Esophagus muscularis mucosa (tissue), 3 donors: Measurements from ENCODE around the gene CELF4.

ENCODE experiments used
- POLR2A ChIP-seq: fragments of 450-650 bp; IDR thresholded peaks from one replicate; pipeline ENCODE4 v1.6.1; 2017; ENCODE audit warnings: antibody characterized with exemption, moderate library complexity, mild to moderate bottlenecking, low read depth
- POLR2AphosphoS5 ChIP-seq, 2 donors: sonication (generic); formaldehyde crosslinking; IDR thresholded peaks; one replicate each; pipeline ENCODE4 v1.6.1; 2017; ENCODE audit warnings: antibody characterized with exemption in 2 of 2
- TF ChIP-seq, protein P1 (sequence below), 3 experiments: fragments of 200-600 bp in 2 of 3; fragments of 450-650 bp in 1 of 3; sonication (generic) in 2 of 3; IDR thresholded peaks; one replicate each; pipeline ENCODE4 v1.5.1; 2017 to 2019; ENCODE audit warnings: antibody characterized with exemption in 3 of 3, mild to moderate bottlenecking in 2 of 3, moderate library complexity in 1 of 3

DNA sequence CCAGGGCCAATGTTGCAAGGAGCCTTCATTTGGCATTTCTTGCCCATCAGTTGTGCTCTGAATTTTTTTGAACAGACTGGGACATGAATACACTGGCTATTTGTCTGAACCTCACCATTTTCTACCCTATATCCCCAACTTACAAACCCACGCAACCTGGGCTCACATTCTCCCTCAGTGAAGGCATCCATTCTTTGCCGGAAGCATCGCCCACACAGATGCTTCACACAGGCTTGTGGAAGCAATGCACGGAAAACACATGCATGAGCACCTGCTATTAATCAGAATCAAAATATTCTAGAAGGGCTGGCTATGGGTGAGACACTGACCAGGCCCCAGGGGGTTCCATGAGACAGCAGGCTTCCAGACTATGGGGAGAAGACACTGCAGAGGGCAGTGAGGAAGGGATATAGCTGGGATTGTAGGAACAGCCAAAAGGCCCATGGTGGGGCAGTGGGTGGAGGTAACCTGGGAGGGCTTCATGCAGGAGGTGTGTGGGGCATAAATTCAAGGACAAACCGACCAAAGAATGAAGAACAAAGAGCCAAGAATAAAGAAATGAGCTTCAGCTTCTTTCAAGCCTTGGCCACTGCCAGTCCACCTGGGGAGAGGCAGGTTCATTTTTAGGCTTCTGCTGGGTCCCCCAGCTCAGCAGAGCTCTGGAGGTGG lies 261.5 kb downstream of the CELF4 start:
- TF ChIP-seq POLR2AphosphoS5 (IDR thresholded peaks at IDR 0.05), result no peak
- TF ChIP-seq, protein P1, sequence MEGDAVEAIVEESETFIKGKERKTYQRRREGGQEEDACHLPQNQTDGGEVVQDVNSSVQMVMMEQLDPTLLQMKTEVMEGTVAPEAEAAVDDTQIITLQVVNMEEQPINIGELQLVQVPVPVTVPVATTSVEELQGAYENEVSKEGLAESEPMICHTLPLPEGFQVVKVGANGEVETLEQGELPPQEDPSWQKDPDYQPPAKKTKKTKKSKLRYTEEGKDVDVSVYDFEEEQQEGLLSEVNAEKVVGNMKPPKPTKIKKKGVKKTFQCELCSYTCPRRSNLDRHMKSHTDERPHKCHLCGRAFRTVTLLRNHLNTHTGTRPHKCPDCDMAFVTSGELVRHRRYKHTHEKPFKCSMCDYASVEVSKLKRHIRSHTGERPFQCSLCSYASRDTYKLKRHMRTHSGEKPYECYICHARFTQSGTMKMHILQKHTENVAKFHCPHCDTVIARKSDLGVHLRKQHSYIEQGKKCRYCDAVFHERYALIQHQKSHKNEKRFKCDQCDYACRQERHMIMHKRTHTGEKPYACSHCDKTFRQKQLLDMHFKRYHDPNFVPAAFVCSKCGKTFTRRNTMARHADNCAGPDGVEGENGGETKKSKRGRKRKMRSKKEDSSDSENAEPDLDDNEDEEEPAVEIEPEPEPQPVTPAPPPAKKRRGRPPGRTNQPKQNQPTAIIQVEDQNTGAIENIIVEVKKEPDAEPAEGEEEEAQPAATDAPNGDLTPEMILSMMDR (IDR thresholded peaks at IDR 0.05), result no peak
- TF ChIP-seq POLR2A, result no peak
